Right lung (tissue), 5 donors: ENCODE data around the gene SDSL. TPM values are rescaled to one million over a fixed set of nuclear protein-coding genes. Genes with fewer than 3 reads are reported as not detected.
A peak's percentile ranks its signal among the peaks of the same experiment; 100 is the strongest.

Experiments
- DNase-seq, 2 donors: peaks; one replicate each; pipeline ENCODE4 v3.0.0-alpha.2; 2013
- polyA plus RNA-seq, 5 donors: library from polyadenylated mRNA; unstranded; fragments of 120-200 nt; gene quantifications; one replicate each; pipeline versions ENCODE4 v1.2.1 to v1.2.3, GENCODE V29; 2013; ENCODE audit warnings: inconsistent platforms in 1 of 5, low replicate concordance in 1 of 5; ENCODE audit not compliant: insufficient read length in 5 of 5, insufficient read depth in 1 of 5

Gene SDSL
- polyA plus RNA-seq, 5 donors = 3.1 to 5.5 (median 5.1) TPM

GRCh38 chr12:113395119-113395518, 27.1 kb upstream of the SDSL start:
- no peak for DNase-seq

GRCh38 chr12:113396200-113396599, 26.0 kb upstream of the SDSL start:
- DNase-seq = no peak

GRCh38 chr12:113396828-113397496, 25.2 kb upstream of the SDSL start:
- DNase-seq = no peak

GRCh38 chr12:113397497-113398197, 24.5 kb upstream of the SDSL start:
- DNase-seq = no peak

- DNase-seq = no peak
Measured at GRCh38 chr12:113398346-113399290, 23.6 kb upstream of the SDSL start.

- no peak for DNase-seq
Measured at GRCh38 chr12:113399490-113399889, 22.7 kb upstream of the SDSL start.

- DNase-seq = no peak
Measured at GRCh38 chr12:113400362-113400761, 21.8 kb upstream of the SDSL start.

GRCh38 chr12:113401066-113402000, 20.8 kb upstream of the SDSL start:
- DNase-seq = no peak

GRCh38 chr12:113402586-113403260, 19.5 kb upstream of the SDSL start:
- no peak for DNase-seq

- DNase-seq = peak; percentile 84
Measured at GRCh38 chr12:113403435-113404415, 18.5 kb upstream of the SDSL start, which contains the start of gene SDS. TSS of gene SDS (minus strand) at chr12:113403887. CDS start at chr12:113399708, 4,179 bp downstream.

- no peak for DNase-seq
Measured at GRCh38 chr12:113405694-113406093, 16.5 kb upstream of the SDSL start.

GRCh38 chr12:113407931-113408600, 14.1 kb upstream of the SDSL start:
- no peak for DNase-seq

GRCh38 chr12:113408756-113409298, 13.4 kb upstream of the SDSL start:
- no peak for DNase-seq

- no peak for DNase-seq
Measured at GRCh38 chr12:113409462-113410124, 12.6 kb upstream of the SDSL start.

GRCh38 chr12:113413488-113413939, 8.7 kb upstream of the SDSL start:
- no peak for DNase-seq

GRCh38 chr12:113414519-113415038, 7.6 kb upstream of the SDSL start:
- no peak for DNase-seq

GRCh38 chr12:113416091-113416754, 6.0 kb upstream of the SDSL start:
- no peak for DNase-seq
